GM21825 (cell line): ENCODE measurements around the gene HLF.
A peak's percentile ranks its signal among the peaks of the same experiment; 100 is the strongest.

Experiments
- ATAC-seq: cut with Tn5 transposase; IDR thresholded peaks from one replicate; pipeline ENCODE4 v1.9.1; 2021; ENCODE audit warnings: mild to moderate bottlenecking, moderate library complexity; ENCODE audit not compliant: unreplicated experiment

The HLF gene

GRCh38 chr17:55289978-55290377 lies 25.2 kb downstream of the HLF start:
- no peak for ATAC-seq

- no peak for ATAC-seq
Observed at GRCh38 chr17:55290492-55291113, 25.8 kb downstream of the HLF start.

GRCh38 chr17:55291114-55291507 lies 26.4 kb downstream of the HLF start:
- ATAC-seq = no peak

- ATAC-seq = no peak
Observed at GRCh38 chr17:55292094-55292493, 27.3 kb downstream of the HLF start.

- no peak for ATAC-seq
Observed at GRCh38 chr17:55294042-55294751, 29.4 kb downstream of the HLF start.

- ATAC-seq = peak; percentile 75
Observed at GRCh38 chr17:55295411-55296170, 30.8 kb downstream of the HLF start.

GRCh38 chr17:55296171-55296695 lies 31.5 kb downstream of the HLF start:
- ATAC-seq = no peak

GRCh38 chr17:55296699-55297098 lies 31.9 kb downstream of the HLF start:
- no peak for ATAC-seq

GRCh38 chr17:55298111-55298730 lies 33.5 kb downstream of the HLF start:
- no peak for ATAC-seq

- no peak for ATAC-seq
Observed at GRCh38 chr17:55299162-55299838, 34.5 kb downstream of the HLF start.

GRCh38 chr17:55299890-55300289 lies 35.1 kb downstream of the HLF start:
- ATAC-seq = no peak

GRCh38 chr17:55300479-55301290 lies 35.9 kb downstream of the HLF start:
- ATAC-seq = no peak

- no peak for ATAC-seq
Observed at GRCh38 chr17:55301521-55302406, 37.0 kb downstream of the HLF start.

- ATAC-seq = no peak
Observed at GRCh38 chr17:55302407-55302787, 37.6 kb downstream of the HLF start.

GRCh38 chr17:55303008-55303493 lies 38.3 kb downstream of the HLF start:
- no peak for ATAC-seq

GRCh38 chr17:55303701-55304145 lies 39.0 kb downstream of the HLF start:
- ATAC-seq = no peak

- ATAC-seq = no peak
Observed at GRCh38 chr17:55304171-55304859, 39.6 kb downstream of the HLF start.
